Cardiac muscle cell (in vitro differentiated cells and primary cell): Measurements from ENCODE around the gene MAP3K5. TPM values are rescaled to one million over a fixed set of nuclear protein-coding genes. Genes with fewer than 3 reads are reported as not detected.
A peak's percentile ranks its signal among the peaks of the same experiment; 100 is the strongest.
"Not testable (repeated sequence)": the region's sequence is repeated elsewhere in the genome, so short reads cannot be mapped to it uniquely, and the experiment has no call there.

Experiments
- DNase-seq, 2 donors: peaks; one replicate each; pipeline versions ENCODE4 v3.0.0 to v3.0.0-alpha.2; 2010 to 2017; ENCODE audit warnings: low read depth in 1 of 2, low spot score in 1 of 2
- H3K27ac ChIP-seq: fragments of 200-600 bp; sonication (generic); 2 replicates; pipeline ENCODE4 v1.5.1; 2016
- H3K27me3 ChIP-seq: fragments of 200-600 bp; sonication (generic); 2 replicates; pipeline ENCODE4 v1.6.0; 2016; ENCODE audit warnings: control low read depth
- H3K36me3 ChIP-seq: fragments of 200-600 bp; sonication (generic); 2 replicates; pipeline ENCODE4 v1.5.1; 2016; ENCODE audit warnings: control low read depth
- H3K4me1 ChIP-seq: fragments of 200-600 bp; sonication (generic); 2 replicates; pipeline ENCODE4 v1.8.1; 2017; ENCODE audit warnings: low read depth, mild to moderate bottlenecking, mixed run types
- H3K4me3 ChIP-seq: fragments of 200-600 bp; sonication (generic); 2 replicates; pipeline ENCODE4 v1.5.1; 2016; ENCODE audit warnings: mild to moderate bottlenecking
- H3K9me3 ChIP-seq: fragments of 200-600 bp; sonication (generic); 2 replicates; pipeline ENCODE4 v1.5.1; 2017; ENCODE audit warnings: low read depth, mild to moderate bottlenecking, control low read depth
- CTCF ChIP-seq: IDR thresholded peaks from 2 replicates; pipeline ENCODE4 v1.5.1; 2012; ENCODE audit warnings: low read depth, mild to moderate bottlenecking, low read length
- polyA plus RNA-seq: library from polyadenylated mRNA; unstranded; fragments of >200 nt; fragmentation: Nextera tagmentation; extraction: Ambion mirVana; gene quantifications from 2 replicates; pipeline ENCODE4 v1.2.1, GENCODE V29; 2016
- total RNA-seq: library from RNA; depleted of rRNA; stranded (reverse); fragments of >200 nt; gene quantifications from 2 replicates; pipeline ENCODE4 v1.2.3, GENCODE V29; 2016

Gene MAP3K5
- total and polyA plus RNA-seq, 2 experiments from 2014 or later = 2.8 to 3.0 TPM

- Histone ChIP-seq H3K4me1 (no peaks in the 10 kb centered on the region), H3K27me3 (no peaks in the 10 kb centered on the region), H3K9me3 (no peaks in the 10 kb centered on the region), H3K27ac (no peak overlapping the region), H3K4me3 (no peak overlapping the region), H3K36me3 (no peaks in the 10 kb centered on the region)
- no peak for TF ChIP-seq CTCF
- DNase-seq = peak in 1 of 2 donors; percentile 88
Observed at GRCh38 chr6:136586295-136586694, 206.0 kb downstream of the MAP3K5 start.

GRCh38 chr6:136585523-136585922, 206.8 kb downstream of the MAP3K5 start:
- H3K4me1 ChIP-seq = not testable (repeated sequence)

GRCh38 chr6:136584290-136584689, 208.0 kb downstream of the MAP3K5 start:
- not testable (repeated sequence) for H3K36me3 ChIP-seq, H3K27me3 ChIP-seq, DNase-seq, H3K4me3 ChIP-seq, H3K4me1 ChIP-seq, H3K27ac ChIP-seq, H3K9me3 ChIP-seq

More at GRCh38 chr6:136585523-136585922, 206.8 kb downstream of the MAP3K5 start:
- H3K27me3 ChIP-seq, H3K36me3 ChIP-seq, H3K4me3 ChIP-seq, DNase-seq, H3K9me3 ChIP-seq, H3K27ac ChIP-seq: not testable (repeated sequence)

- Histone ChIP-seq H3K36me3 (no peaks in the 10 kb centered on the region), H3K4me3 (no peak overlapping the region), H3K27me3 (no peaks in the 10 kb centered on the region), H3K27ac (no peak overlapping the region), H3K4me1 (no peaks in the 10 kb centered on the region), H3K9me3 (no peaks in the 10 kb centered on the region)
- TF ChIP-seq CTCF = peak; percentile 48
- DNase-seq = peak in 1 of 2 donors; percentile 89
Observed at GRCh38 chr6:136582711-136583471, 209.4 kb downstream of the MAP3K5 start.

- Histone ChIP-seq H3K4me3 (no peak overlapping the region), H3K27me3 (no peaks in the 10 kb centered on the region), H3K27ac (no peak overlapping the region), H3K36me3 (no peaks in the 10 kb centered on the region), H3K4me1 (no peaks in the 10 kb centered on the region), H3K9me3 (no peaks in the 10 kb centered on the region)
- peak in 1 of 2 donors; percentile 85 for DNase-seq
- TF ChIP-seq CTCF = no peak
Observed at GRCh38 chr6:136579800-136580199, 212.5 kb downstream of the MAP3K5 start.

GRCh38 chr6:136576821-136577220, 215.5 kb downstream of the MAP3K5 start:
- Histone ChIP-seq H3K36me3 (no peaks in the 10 kb centered on the region), H3K4me1 (no peaks in the 10 kb centered on the region), H3K4me3 (no peak overlapping the region), H3K9me3 (no peaks in the 10 kb centered on the region), H3K27me3 (no peaks in the 10 kb centered on the region), H3K27ac (no peak overlapping the region)
- TF ChIP-seq CTCF = no peak
- no peak for DNase-seq
